Activated naive CD4-positive, alpha-beta T cell treated with Interleukin-2 at 50 U/mL for 16 hours (primary cell): Measurements from ENCODE around the gene TRIP10.

Experiments used
- DNase-seq: peaks from one replicate; pipeline ENCODE4 v3.0.0-alpha.2; 2020

Gene TRIP10

DNA sequence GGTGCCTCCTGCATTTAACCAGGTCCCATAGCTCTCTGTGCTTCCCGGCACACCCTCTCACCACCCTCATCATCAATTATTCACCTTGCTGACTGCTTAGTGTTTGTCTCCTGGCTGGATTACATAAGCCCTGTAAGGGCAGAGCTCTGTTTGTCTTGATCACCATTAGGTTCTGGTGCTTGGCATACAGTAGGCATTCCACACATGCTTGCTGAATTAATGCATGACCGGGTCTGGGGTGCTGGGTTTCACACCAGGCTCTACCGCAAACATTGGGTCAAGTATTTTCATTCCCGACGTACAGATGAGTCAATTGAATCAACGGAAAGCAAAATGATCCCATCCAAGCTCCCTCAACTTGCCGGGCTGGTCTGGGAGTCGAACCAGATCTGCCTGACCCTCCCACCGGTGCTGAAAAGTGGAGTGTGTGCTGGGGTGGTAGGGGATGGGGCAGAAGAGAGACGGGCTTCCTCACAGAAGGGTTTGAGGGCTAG lies 61.6 kb downstream of the TRIP10 start:
- no peak for DNase-seq
